GM12875 (cell line): ENCODE measurements around the gene CDKN1C.

Experiments
- H3K4me3 ChIP-seq: one replicate; pipeline ENCODE4 v1.5.1; 2011; ENCODE audit warnings: low read depth, low read length, control low read depth
- TF ChIP-seq, protein P1 (sequence below): IDR thresholded peaks from 2 replicates; pipeline ENCODE4 v1.5.1; 2011; ENCODE audit warnings: low read depth, mild to moderate bottlenecking, control low read depth, inconsistent platforms, low read length, moderate library complexity, borderline replicate concordance; ENCODE audit not compliant: insufficient read depth

The CDKN1C gene

DNA sequence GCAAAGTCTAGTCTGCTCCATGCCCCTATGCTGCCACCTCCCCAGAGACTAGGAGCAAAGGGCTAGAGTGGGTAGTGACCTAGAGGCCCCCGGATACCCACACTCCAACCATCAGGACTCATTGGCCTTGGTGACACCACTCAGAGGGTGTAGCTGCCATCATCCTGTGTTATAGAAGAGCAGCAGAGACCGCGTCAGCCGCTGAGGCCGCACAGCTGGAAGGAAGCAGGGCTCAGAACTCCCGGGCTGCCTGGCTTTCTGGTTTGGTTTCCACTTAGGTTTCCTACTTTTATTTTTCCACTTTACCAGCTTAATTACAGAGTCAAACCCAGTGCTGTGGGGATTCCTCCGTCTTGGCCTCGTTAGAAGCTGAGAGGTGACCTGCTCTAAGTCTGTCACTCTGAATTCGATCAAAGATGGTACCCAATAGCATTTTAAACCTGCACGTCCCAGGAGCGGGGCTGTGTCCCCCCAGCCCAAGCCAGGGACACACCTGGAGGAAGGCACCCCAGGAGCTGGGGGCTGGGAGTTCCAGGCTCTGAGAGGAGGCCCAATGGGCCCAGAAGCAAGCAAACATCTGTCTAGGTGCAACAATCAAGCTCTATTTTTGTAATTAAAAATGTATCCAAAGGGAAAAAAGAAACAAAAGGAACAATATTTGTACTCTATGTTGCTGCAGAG, 2.1 kb upstream of the CDKN1C start:
- TF ChIP-seq, protein P1, sequence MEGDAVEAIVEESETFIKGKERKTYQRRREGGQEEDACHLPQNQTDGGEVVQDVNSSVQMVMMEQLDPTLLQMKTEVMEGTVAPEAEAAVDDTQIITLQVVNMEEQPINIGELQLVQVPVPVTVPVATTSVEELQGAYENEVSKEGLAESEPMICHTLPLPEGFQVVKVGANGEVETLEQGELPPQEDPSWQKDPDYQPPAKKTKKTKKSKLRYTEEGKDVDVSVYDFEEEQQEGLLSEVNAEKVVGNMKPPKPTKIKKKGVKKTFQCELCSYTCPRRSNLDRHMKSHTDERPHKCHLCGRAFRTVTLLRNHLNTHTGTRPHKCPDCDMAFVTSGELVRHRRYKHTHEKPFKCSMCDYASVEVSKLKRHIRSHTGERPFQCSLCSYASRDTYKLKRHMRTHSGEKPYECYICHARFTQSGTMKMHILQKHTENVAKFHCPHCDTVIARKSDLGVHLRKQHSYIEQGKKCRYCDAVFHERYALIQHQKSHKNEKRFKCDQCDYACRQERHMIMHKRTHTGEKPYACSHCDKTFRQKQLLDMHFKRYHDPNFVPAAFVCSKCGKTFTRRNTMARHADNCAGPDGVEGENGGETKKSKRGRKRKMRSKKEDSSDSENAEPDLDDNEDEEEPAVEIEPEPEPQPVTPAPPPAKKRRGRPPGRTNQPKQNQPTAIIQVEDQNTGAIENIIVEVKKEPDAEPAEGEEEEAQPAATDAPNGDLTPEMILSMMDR = no peak
- no peak overlapping the region for H3K4me3 ChIP-seq

DNA sequence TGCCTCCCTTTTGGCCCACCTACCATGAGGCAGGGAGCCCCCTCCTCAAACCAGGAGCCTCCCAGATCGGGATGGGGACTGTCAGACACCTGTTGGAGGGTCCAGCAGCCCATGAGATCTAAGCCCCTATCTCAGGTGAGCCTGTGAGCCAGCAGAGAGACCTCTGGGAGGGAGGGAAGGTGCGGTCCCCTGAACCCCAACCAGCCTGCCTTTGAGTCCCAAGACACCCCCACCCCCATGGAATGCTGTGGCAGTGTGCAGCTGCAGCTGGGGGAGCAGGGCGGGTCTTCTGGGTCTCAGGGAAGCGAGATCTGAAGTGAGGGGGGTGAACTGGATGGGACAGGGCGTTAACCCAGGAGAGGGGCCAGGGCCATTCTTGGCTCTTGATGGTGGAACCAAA, 1.4 kb upstream of the CDKN1C start:
- TF ChIP-seq, protein P1 = no peak
- no peak overlapping the region for H3K4me3 ChIP-seq

DNA sequence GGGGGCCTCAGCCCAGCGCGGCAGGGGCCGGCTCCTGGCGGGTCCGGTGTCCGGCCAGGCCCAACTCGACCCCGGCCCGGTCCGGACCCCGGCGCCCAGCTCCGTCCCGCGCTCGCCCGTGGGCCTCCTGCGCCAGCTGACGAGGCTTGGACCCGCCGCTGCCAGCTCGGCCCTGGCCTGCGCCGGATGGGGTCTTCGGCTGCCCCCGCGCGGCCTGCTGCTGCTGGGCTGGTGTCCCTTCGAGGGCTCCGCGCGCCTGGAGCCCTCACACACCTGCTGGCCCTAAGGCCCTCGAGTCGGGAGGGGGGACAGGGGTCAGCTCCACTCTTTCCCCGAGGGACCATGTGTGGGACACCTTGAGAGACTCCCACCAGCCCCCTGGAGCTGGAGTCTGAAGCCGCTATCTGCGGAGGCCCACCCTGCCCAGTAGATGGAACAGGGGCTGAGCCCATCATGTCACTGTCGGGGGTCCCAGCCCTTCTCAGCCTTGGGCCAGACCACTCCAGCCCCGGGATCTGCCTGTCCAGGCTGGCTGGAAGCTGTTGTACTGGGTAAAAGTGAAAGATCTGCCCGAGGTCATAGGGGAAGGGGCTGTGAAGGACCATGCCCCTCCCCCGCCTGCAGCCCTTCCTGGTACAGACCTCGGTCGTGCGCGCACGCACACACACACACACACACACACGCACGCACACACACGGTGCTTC, 768 bp upstream of the CDKN1C start:
- TF ChIP-seq, protein P1 = no peak
- peak overlapping the region; percentile 21 for H3K4me3 ChIP-seq

DNA sequence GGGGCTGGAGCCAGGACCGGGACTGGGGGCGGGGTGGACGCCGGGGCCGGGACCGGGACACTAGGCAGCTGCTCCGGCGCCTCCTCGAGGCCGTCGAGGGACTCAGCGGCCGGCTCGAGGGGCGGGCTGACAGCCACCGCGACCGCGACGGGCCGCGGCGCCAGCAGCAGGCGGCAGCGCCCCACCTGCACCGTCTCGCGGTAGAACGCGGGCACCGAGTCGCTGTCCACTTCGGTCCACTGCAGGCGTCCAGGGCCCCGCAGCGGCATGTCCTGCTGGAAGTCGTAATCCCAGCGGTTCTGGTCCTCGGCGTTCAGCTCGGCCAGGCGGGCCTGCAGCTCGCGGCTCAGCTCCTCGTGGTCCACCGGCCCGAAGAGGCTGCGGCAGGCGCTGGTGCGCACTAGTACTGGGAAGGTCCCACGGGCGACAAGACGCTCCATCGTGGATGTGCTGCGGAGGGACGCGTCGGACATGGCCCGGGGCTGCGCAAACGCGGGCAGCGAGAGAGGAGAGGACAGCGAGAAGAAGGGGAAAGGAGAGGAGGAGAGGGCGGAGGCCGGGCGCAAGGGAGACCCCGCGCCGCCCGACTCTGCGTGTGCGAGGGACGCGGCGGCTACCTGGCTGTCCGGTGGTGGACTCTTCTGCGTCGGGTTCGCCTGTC, 428 bp downstream of the CDKN1C start:
- H3K4me3 ChIP-seq = peak overlapping the region; percentile 55
- TF ChIP-seq, protein P1 = 0 out of 2 replicates have a peak, but pooled peaks have one; percentile 11

DNA sequence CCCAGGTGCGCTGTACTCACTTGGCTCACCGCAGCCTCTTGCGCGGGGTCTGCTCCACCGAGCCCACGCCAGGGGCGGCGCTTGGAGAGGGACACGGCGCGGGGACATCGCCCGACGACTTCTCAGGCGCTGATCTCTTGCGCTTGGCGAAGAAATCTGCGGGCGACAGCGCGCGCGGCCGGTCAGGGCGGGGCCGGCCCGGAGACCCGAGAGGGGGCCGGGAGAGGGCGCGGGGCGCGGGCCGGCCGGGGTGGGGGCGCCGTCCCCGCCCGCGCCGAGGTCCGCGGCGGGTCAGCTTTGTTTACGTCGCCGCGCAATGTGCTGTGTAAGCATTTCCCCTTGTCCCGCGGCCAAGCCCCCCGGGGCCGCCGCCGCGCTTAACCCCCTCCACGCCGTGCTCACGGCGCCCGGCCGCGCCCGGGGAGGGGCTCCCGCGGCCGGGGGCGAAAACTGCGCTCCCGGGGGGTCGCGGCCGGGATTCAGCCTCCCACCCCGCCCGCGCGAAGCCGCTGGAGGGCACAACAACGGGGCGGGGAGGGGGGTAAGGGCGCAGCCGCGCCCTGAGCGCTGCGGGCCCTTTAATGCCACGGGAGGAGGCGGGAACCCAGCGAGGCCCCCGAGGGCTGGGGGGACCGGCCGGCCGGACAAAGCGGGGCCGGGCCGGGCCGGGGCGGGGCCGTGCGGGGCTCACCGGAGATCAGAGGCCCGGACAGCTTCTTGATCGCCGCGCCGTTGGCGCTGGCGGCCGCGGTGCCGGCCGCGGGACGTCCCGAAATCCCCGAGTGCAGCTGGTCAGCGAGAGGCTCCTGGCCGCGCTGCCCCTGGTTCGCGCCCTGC, 1.4 kb downstream of the CDKN1C start:
- TF ChIP-seq, protein P1 = no peak
- no peak overlapping the region for H3K4me3 ChIP-seq

DNA sequence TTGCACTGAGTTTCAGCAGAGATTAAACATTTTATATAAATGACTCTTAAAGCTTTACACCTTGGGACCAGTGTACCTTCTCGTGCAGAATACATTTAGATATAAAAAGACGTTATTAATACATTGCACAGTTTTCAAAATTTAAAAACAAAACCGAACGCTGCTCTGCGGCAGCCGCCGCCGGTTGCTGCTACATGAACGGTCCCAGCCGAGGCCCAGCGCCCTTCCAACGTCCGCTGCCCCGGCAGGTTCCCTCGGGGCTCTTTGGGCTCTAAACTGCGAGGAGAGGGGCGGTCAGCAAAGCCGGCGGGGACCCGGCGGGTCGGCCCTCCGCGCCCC, 2.0 kb downstream of the CDKN1C start:
- TF ChIP-seq, protein P1 = no peak

More for the DNA sequence above, 2.0 kb downstream of the CDKN1C start:
- no peak overlapping the region for H3K4me3 ChIP-seq
